Mucosa of descending colon (tissue), 3 donors: ENCODE results near the gene FHL3. TPM values are rescaled to one million over a fixed set of nuclear protein-coding genes. Genes with fewer than 3 reads are reported as not detected.

Experiments
- ATAC-seq: fragments of 200-7000 bp; cut with Tn5 transposase; one replicate; pipeline ENCODE4 v1.9.1; 2020; ENCODE audit warnings: mild to moderate bottlenecking, moderate library complexity
- DNase-seq, 3 donors: peaks; one replicate each; pipeline ENCODE4 v3.0.0-alpha.2; 2020
- H3K36me3 ChIP-seq: fragments of 200-600 bp; one replicate; pipeline ENCODE4 v1.8.0; 2021; ENCODE audit warnings: low read depth, mild to moderate bottlenecking
- H3K4me1 ChIP-seq: fragments of 200-600 bp; one replicate; pipeline ENCODE4 v1.8.0; 2021; ENCODE audit warnings: low read depth, mild to moderate bottlenecking
- H3K4me3 ChIP-seq: fragments of 200-600 bp; one replicate; pipeline ENCODE4 v1.8.0; 2021; ENCODE audit warnings: mild to moderate bottlenecking
- H3K9me3 ChIP-seq: fragments of 200-600 bp; one replicate; pipeline ENCODE4 v1.8.0; 2021; ENCODE audit warnings: mild to moderate bottlenecking
- CTCF ChIP-seq: fragments of 200-600 bp; IDR thresholded peaks from one replicate; pipeline ENCODE4 v1.8.0; 2022; ENCODE audit warnings: antibody characterized with exemption, mild to moderate bottlenecking
- intact Hi-C, 2 donors: fragments of 100-400 bp; cut with DNase I in 1 of 2; cut with micrococcal nuclease in 1 of 2; formaldehyde crosslinking; loops; one replicate each; pipeline versions ENCODE4 v1.11.0 to v1.11.1; 2022; cut with DNase I, micrococcal nuclease
- total RNA-seq, 3 donors: library from RNA; stranded (reverse); fragmentation: NEBNext Ultra II Directional in 2 of 3; extraction: Animal tissue kit (Norgen Biotek cat#: 25700) in 2 of 3; gene quantifications; one replicate each; pipeline versions ENCODE4 v1.2.1 to v1.2.4, GENCODE V29; 2021 to 2023
- donor health status: DM: no; HTN: no; CAD: no; lungs with moderate emphysema.
- donor health status: DM: no; HTN: no; CAD: no.
- donor health status: DM: no; HTN: yes; CAD: no.

Gene FHL3
- total RNA-seq, 3 donors from 2014 or later, result 2.0 to 34.1 (median 8.7) TPM

GRCh38 chr1:38026592-38027200 is 21.4 kb upstream of the FHL3 start:
- no peak for TF ChIP-seq CTCF
- intact Hi-C loops, result no loop called here
- ATAC-seq, result peak; percentile 43
- Histone ChIP-seq H3K4me1 (peaks cover 13% of the 10 kb centered on the region), H3K9me3 (no peaks in the 10 kb centered on the region), H3K4me3 (no peak overlapping the region), H3K36me3 (no peaks in the 10 kb centered on the region)
- DNase-seq, result peak in 2 of 3 donors; percentile 56 to 64

- Histone ChIP-seq H3K4me1 (peaks cover 13% of the 10 kb centered on the region), H3K36me3 (no peaks in the 10 kb centered on the region), H3K9me3 (no peaks in the 10 kb centered on the region), H3K4me3 (no peak overlapping the region)
- TF ChIP-seq CTCF, result no peak
- no peak for ATAC-seq
- no peak for DNase-seq
- intact Hi-C loops, result no loop called here
These were observed 20.4 kb upstream of the FHL3 start for GRCh38 chr1:38025664-38026063.

DNA sequence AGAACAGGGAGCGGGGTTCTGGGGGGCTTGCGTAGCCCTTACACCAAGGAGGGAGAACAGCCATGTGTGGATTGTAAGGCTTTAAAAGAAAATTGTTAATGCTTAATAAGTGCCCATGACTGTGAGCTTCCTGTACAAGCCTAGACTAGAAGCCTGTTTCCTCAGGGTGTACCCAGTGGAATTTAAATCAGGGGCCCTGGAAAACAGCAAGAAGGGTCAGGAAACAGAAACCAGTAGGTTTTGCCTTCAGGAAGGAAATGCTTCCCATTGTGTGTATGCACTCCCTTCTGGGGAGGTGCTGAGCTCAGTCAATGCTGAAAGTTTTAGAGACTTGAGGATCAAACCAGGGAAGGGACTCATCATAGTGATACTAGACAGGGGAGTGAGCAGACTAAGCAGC is 19.9 kb upstream of the FHL3 start:
- Histone ChIP-seq H3K4me3 (no peak overlapping the region), H3K36me3 (no peaks in the 10 kb centered on the region), H3K9me3 (no peaks in the 10 kb centered on the region), H3K4me1 (peaks cover 13% of the 10 kb centered on the region)
- intact Hi-C loops, result no loop called here
- TF ChIP-seq CTCF, result no peak
- ATAC-seq, result no peak
- DNase-seq, result no peak

GRCh38 chr1:38022810-38023209 is 17.5 kb upstream of the FHL3 start:
- ATAC-seq (no peak), DNase-seq (no peak)
- TF ChIP-seq CTCF, result no peak
- no peaks in the 10 kb centered on the region for H3K36me3 ChIP-seq
- intact Hi-C loops, result no loop called here
- H3K9me3 ChIP-seq, result no peaks in the 10 kb centered on the region
- H3K4me3 ChIP-seq, result no peak overlapping the region
- no peaks in the 10 kb centered on the region for H3K4me1 ChIP-seq

DNA sequence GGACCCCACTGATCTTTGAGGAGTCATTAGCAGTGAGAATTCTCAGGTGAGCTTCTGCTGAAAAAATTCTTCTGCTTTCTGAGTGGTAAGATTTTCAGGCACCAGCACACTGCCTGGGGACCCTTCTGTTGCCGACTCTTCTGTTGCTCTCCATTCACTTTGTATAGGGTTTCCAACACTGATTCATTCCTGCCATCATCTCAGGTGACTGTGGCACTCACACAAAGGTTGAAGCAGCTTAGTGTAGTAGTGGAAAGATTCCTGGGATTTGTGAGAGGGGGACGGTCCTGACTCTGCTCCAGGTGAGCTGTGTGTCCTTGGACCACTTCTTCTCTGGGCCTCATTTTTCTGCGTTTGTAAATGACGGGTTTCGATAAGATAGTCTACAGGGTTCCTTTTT is 16.7 kb upstream of the FHL3 start:
- Histone ChIP-seq H3K4me3 (no peak overlapping the region), H3K9me3 (no peaks in the 10 kb centered on the region), H3K4me1 (no peaks in the 10 kb centered on the region), H3K36me3 (no peaks in the 10 kb centered on the region)
- no peak for DNase-seq
- intact Hi-C loops, result no loop called here
- no peak for TF ChIP-seq CTCF
- no peak for ATAC-seq

DNA sequence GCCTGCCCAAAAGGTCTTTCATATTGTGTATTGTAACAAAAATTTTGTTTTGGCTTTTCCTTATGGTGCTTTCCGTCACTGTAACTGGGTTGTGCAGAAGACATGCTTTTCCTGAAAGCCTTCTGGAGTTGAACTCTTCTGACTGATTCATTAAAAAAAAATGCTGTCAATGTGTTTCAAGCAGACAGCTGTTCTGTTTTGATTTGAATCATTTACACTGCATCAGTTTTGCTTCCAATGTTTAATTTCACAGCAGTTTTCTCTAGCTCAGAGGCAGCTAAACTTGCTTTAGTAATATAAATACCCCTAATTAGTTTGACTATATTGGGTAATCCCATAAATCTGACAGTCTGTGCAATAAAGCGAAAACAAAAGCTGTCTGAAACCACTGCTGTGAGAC is 15.1 kb upstream of the FHL3 start:
- intact Hi-C loops, result no loop called here
- ATAC-seq, result no peak
- no peaks in the 10 kb centered on the region for H3K4me1 ChIP-seq
- no peak overlapping the region for H3K4me3 ChIP-seq
- no peaks in the 10 kb centered on the region for H3K36me3 ChIP-seq
- no peak for DNase-seq
- no peak for TF ChIP-seq CTCF
- H3K9me3 ChIP-seq, result no peaks in the 10 kb centered on the region
